ENCODE results near the gene IAPP.
"Not testable (repeated sequence)": the region's sequence is repeated elsewhere in the genome, so short reads cannot be mapped to it uniquely, and the experiment has no call there.

Gene IAPP

DNA sequence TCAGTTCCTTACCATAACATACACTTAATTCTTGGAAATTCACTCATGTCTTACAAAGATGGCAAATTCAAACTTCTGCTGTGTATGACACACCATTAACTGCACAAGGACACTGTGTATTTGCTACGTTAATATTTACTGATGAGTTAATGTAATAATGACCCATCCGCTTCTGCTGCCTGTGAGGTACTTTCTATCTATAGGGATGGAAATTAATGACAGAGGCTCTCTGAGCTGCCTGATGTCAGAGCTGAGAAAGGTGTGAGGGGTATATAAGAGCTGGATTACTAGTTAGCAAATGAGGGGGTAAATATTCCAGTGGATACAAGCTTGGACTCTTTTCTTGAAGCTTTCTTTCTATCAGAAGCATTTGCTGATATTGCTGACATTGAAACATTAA is at the start of gene IAPP:
Gene IAPP (plus strand): TSS at position 301 of the 400 bp plus-strand sequence. CDS start 450 bp downstream, outside the sequence.
- DNase-seq = no peak

DNA sequence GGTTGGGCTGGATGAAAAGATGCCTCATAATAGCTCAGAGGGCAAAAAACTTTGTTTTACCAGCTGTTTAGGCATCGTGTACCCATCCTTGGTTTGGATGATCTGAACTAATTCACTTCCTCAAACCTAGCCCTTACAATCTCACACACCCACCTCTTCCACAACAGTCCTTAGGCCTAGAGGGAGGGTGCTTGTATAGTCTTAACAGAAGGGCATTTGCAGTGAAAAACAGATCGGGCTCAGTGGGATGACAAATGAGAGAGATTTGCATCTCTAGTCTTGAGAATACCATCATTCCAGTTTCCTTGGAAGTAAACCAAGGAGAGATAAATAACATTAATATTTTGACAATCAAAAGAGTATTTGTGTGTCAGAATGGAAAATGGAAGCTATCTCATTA is 49.0 kb upstream of the IAPP start:
- no peak for DNase-seq

DNA sequence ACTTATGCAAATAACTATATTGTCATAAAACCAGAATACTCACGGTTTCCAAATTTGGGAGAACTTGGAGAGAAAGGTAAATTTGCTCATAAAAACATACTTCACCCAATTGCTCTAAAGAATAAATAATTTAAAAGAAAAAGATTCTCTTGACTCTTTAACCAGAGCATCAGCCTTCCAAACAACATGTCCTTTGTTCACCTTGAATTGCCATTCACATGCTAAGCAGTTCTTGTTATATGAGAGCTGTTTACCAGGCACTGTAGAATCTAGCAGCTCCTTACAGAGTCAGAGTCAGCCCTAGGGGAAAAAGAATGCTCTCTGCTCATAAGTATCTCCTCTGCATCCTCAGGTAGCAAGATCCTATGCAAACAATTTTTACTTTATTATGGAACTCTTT is 48.2 kb upstream of the IAPP start:
- no peak for DNase-seq

DNA sequence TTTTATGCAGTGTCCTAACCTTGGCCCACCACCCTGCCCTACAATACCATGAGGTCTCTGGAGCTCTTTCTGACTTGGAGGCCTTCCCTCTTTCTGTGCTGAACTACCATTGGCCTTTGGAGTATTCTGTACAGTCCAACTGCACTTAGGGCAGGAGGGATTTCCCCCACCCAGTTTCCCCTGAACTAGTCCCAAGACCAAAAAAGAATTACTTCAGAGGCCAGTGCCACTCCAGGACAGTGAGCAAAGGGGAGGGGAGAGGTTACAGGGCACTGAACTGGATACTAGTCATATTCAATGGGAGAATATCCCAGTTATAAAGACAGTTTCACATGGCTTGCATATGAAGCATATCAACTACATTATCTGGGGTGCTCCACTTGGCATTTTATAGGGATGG is 44.1 kb upstream of the IAPP start:
- no peak for DNase-seq

DNA sequence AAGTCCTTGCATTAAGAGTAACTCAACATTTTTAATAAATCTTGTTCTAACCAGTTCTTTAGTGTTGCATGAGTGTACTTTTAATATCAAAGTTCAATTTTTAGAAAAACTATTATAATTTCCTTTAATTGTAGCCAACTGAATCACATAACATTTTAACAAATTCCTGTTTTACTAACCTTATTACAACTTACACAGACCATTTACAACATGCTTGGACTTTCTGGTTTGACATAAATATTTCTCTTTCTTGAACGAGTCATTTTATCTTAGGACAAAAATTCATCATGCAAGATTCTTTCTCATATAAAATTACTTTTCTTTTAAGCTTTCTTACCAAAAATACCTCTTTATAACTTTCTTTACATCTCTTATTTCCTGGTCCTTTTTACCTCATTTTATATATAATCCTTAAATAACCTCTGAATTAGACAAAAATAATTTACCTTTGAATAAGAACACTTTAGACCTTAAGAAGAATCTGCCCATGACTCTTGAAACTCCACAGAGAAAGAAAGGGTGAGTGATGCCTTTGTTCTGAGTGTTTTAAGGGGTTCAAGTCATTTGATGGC is 41.9 kb upstream of the IAPP start:
- DNase-seq = no peak

DNA sequence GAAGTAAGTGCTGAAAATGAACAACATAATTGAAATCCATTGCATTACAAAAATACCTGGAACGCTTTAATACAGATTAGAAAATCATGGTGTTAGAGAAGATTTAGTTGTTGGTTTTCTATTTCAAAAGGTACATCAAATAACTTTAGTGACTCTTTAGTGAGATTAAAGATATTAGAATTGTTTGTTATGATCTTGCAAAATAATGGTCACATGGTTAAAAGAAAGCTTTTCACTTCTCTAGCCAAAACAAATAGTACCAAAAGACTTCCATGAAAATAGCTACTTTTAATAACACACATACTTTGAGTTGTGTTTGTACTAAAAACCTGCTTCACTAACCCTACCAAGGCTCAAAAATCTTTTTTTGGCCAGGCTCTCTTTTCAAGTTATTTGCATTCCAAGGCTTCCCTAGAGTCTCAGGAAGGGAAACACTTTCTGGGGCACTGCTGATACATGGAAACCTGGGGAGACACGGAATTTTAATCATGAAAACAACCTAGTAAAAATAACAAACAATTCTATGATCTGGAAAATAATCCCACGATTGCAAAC is 37.9 kb upstream of the IAPP start, which contains the start of gene SLCO1A2:
Gene SLCO1A2 (minus strand): TSS at position 147 of the 555 bp plus-strand sequence. CDS start 270 bp downstream, outside the sequence.
- no peak for DNase-seq

DNA sequence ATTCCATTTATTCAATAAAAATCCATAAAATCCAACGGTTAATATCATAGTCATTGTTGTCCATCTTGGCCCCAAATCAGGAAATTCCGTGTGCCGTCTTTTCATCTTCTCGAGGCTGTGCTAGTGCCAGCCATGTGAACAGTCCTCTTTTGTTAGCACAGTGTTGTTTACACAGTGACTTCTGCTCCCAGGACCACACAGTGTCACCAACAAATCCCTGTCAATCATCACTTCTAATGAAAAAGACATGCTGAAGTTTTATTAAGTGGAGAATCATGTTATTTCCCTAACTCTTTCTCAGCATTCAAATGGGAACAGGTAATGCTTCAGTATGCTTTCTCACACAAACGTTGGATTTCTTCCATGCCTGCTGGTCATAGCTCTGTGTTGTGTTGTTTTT is 36.0 kb upstream of the IAPP start:
- DNase-seq = no peak

DNA sequence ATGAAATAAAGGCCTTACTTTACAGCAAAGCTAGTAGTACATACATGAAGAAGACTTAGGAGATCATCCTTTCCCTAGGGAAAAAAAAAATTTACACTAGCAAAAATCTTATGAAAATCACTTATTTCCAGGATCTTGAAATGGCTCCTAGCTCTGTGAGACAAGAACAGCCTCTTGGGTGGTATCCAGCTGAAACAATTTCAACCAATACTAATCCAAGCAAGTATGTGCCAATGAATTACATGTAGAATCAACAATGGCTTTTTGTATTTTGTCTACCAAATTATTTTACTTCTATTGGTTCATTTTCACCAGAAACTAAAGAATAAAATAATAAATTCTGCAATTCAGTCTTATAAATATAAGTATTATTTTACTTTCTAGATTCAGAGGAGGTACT is 35.2 kb upstream of the IAPP start:
- no peak for DNase-seq

DNA sequence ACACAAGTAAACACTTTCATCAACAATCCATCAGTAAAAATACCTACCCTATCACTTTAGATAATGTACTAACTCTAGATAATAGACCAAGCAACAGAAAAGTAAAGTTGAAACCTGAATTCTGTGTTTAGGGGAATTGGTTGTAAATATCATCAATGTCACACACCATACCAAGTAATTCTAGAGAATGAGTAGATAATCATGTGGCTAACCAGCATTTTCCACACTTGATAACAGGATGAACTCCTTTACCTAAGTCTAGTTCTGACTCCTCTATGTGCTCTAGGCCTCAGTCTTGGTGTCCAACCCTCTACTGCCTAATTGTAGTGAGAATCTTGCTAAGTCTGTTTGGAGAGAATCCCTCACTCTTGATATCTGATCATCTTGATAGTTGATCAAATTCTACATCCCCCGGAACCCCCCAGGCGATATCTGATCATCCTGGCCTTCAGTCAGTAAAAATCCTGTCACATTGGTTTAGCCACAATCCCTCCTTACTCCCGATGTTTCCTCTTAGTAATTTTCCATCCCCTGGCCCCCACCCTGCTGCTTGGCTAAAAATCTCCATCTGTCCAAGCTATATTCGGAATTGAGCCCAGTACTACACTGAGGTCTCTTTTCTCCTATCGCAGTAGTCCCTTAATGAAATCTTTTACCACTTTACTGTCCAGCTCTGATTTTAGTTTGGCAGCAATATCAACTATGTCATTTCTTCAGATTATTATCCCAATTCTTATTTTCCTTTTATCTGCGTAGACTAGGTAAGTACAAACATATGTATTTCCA is 34.5 kb upstream of the IAPP start:
- DNase-seq = no peak

DNA sequence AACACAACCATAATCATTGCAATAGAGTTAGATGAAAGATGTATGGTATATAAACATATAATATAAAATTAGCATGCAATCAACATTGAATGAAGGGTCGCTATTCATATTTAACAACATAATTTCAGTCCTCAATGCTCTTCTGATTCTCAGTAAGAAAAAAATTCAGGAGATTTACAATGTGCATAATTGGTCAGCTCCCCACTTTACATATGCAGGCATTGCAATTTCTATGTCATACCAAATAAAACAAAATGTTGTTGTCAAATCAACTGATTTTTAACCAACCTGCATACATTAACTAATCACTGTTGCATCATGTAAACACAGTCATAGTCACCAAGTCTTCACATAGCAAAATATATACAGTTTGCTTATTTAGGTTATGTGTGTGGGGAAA is 32.8 kb upstream of the IAPP start:
- no peak for DNase-seq

DNA sequence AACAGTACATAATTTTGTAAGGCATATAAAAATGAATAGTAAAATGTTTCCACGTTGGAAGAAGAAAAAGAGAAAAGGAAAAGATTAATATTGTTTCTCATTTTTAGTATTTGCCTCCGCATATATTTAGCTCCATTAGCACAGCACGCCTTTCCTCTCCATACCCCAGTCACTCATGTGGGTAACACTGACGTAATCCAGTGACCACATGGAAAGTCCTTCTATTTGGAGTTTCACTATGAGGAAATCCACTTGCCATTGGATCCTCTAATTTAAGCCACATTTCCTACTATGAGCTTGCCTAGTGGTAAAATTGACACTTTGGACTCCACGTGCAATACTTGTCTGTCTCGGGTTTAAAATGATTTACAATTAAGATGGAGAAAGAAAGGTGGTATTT is 32.3 kb upstream of the IAPP start:
- DNase-seq = no peak

DNA sequence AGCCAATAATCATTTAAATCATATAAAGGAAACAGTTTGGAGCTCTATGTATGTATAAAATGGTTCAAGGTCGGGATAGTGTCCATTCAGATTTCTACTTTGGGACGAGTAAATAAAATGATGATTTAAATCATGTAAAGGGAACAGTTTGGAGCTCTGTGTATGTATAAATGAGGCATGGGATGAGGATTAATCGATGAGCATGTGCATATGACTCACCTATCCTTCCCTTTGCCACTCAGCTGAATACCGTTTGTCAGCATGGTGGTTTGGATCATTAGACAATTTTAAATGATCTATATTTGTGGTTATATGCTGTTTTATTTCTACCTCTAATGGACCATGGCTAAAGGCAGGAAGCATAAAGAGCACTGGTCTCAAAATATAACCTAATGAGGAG is 30.9 kb upstream of the IAPP start:
- DNase-seq = no peak

DNA sequence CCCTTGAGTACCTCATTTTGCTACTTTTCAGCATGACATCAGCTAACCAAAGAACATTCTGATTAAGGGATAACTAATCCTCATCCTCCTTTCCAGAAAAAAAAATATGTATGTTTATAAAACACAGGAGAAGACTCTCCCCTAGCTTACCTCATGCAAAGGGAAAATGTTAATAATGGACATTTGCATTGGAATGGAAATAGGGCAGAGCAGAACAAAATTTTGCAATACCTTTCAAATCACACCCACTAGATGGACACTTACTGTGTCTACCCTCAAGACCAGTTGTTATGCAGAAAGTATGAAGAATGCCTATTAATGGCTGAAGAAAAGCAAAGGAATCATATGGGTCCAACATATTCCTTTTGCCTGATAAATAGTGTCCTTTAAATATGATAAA is 29.1 kb upstream of the IAPP start:
- DNase-seq = no peak

DNA sequence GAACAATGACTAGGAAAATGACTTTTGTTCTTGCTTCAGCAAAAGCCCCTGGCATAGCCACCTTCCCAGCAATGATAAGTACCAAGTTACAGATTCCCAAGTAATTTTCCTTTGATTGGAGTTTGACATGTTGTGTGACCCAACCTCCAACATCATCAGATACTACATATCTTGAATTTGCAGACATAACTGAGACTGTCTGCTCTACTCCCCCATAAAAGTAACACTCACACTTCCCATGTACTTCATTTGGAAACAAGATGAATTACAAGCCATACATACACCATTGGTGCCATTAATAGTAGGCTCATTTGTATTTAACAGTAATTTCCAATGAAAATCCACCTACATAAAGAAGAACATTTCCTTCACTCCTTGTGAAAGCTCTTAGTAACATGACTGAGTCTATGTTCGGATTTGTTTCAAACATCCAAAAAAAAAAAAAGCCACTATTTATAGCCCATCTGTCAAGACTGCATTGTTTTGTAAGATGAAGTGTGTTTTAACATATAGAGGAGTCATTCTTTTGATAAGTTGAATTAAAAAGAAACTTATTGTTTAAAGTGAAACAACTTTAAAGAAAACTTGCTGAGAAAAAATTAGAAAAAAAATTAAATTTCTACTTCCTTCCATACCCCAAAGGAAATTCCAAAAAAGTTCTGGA is 26.0 kb upstream of the IAPP start:
- no peak for DNase-seq

DNA sequence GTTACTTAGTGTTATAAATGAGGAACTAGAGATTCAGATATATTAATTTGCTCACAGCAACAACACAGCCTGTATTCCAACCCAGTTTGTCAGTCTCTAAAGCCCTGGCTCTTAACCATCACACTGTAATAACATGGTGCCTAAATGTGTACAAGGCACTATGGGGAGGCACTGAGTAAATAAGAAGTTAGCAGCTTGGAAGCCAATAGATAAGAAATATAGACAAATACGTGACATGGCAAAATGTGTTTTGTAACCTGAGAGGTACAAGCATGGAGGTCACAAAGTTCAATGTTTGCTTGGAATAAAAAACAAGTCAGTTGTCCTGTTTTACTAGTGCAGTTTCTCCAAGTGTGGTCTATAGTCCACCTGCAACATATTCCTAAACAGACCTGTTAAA is 21.7 kb upstream of the IAPP start:
- DNase-seq = no peak

DNA sequence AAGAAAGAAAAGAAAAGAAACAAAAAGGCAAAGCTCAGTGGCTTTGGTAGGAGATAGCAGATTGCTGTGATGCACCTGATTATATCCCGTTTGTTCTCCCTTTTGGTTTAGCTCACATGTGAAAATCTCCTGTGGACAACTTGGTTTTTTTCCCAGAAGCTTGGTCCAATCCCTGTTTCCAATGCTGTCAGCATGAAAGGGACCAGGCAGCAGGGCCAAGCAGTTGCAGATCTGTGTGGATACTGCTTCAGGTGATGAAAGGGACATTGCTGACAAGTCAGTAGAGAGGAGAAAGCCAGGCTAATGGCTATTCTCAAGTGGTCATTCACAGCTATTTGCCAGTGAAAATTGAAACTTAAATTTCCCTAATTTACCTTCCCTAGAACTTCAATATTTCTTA is 19.2 kb upstream of the IAPP start:
- DNase-seq = no peak

DNA sequence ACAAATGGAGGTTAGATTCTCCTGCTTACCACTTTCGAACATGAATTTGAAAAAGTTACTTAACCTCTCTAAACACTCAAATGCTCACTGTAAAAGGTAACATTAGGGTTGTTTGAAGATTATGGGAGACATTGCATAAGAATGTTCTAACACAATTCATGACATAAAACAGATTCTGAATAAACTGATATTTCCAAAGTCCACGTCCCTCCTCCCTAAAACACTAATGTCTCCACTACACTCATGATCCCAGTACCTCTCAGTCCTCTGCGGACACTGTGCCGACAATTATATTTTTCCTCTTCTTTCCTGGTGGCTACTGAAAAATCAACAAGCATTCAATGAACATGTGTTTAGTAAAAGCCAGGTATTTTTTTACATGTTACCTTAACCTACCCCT is 18.8 kb upstream of the IAPP start:
- no peak for DNase-seq

DNA sequence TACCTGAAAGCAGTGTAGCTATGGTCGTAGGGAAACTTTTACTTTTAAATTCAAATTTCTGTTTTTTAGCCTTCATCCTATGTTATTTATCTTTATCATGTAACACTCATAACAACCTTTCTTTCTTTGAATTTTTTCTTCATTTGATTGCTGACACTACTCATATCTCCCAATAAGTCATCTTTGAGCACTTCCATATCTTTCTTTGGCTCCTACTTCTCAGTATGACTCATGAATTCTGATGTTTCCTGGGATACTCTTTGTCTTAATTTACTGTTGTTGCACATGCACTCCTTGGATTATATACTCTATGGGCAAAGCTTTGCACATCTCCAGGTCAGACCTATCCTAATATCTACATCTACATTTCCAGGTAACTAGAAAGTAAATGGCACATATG is 18.1 kb upstream of the IAPP start:
- no peak for DNase-seq

DNA sequence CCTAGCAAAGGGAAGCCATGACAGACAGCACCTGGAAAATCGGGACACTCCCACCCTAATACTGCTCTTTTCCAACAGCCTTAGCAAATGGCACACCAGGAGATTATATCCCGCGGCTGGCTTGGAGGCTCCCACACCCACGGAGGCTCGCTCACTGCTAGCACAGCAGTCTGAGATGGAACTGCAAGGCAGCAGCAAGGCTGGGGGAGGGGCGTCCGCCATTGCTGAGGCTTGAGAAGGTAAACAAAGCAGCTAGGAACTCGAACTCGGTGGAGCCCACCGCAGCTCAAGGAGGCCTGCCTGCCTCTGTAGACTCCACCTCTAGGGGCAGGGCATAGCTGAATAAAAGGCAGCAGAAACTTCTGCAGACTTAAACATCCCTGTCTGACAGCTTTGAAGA is 12.1 kb upstream of the IAPP start:
- DNase-seq = not testable (repeated sequence)

DNA sequence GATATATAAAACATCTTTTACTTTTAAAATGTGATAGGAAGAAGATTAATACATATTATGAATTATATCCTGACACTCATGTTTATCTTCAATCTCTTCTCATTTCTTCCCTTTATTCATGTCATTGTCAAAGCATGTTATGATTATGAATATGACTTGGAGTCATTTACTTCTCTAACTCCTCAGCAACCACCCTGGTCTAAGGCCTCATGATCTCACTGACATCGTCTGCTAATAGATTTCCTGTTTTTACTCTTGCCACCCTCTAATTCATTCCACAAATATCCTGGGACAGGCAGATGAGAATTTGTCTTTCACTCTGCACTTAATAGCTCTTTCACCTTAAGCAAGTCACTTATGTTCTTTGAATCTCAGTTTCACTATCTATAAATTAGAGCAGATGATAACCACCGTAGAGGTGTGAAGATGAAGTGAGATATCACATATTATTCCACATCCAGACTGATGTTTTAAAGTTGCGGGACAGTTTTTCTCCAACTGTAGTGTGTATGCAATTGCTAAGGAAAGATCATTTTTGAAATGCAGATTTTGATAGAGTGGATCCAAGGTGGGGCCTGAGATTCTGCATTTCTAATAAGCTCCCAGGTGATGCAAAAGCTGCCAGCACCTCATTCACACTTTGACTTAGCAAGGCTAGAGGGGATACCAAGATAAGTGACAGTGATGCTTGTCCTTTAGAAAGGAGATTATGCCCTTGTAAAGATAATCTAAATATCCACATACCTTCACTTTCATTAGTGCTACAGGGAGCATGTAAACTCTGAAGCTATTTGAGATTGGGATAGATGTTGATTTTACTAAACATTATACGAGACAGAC is 3.3 kb upstream of the IAPP start:
- DNase-seq = no peak

DNA sequence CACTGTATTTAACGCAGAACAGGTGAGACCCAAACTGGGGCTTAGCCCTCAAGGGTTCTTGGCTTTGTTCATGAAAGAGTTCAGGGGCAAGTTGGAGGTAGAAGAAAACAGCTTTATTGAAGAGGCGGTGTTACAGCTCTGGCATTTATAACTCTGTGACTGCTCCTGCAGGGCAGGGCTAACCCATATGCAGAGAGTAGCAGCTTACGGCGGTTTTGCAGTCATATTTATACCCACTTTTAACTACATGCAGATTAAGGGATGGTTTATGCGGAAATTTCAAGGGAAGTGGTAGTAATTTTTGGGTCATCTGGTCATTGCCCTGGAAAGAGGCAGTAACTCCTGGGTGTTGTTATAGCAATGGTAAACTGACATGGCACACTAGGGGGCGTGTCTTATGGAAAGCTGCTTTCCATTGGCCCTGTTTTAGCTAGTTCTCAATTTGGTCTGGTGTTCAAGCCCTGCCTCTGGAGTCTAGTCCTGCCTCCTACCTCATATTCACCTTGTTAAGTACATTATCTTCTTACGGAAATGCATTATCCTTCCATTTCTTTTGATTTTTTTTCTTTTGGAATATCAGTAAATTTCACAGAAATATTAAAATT is 1.8 kb upstream of the IAPP start:
- DNase-seq = no peak

DNA sequence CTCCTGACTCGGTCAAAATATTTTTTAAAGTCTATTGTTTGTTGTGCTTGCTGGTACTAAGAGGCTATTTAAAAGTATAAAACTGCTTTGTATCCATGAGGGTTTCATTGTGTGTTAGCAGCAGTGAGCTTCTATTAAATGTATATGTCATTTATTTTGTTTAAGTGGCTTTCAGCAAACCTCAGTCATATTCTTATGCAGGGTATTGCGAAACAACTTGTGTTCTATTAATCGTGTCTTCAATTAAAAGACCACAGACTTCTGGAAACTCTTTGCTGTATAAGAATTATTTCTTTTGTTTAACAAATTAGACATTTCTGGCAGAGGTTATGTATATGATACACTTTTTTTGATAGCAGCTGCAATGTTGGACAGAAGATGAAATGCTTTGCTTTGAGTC is 6.5 kb downstream of the IAPP start:
- no peak for DNase-seq

DNA sequence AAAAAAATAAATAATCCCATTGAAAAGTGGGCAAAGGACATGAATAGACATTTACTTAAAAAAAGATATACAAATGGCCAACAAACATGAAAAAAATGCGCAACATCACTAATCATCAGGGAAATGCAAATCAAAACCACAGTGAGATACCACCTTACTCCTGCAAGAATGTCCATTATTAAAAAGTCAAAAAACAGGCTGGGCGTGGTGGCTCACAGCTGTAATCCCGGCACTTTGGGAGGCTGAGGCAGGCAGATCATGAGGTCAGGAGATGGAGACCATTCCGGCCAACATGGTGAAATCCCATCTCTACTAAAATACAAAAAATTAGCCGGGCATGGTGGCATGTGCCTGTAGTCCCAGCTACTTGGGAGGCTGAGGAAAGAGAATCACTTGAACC is 8.6 kb downstream of the IAPP start:
- DNase-seq = not testable (repeated sequence)

Data from NCI-H1105 treated with DMSO at 0.1 percent for 48 hours (cell line).